Endothelial cell of umbilical vein (primary cell): ENCODE measurements around the gene PRPF19. TPM values are rescaled to one million over a fixed set of nuclear protein-coding genes. Genes with fewer than 3 reads are reported as not detected.
"Not testable (repeated sequence)": the region's sequence is repeated elsewhere in the genome, so short reads cannot be mapped to it uniquely, and the experiment has no call there.

Experiments used
- BruUV-seq: library from RNA; stranded (reverse); fragments of 400-500 nt; replicated peaks from 2 replicates; lab custom pipeline; 2021; lab: Mats Ljungman, UMichigan
- CTCF ChIA-PET: fragments of 300-600, 350-600 bp; sonication (Branson Sonifier 250); formaldehyde crosslinking; loops from one replicate; lab custom pipeline; 2021; ENCODE audit warnings: antibody characterized with exemption, inconsistent platforms; lab: Charles Lee
- POLR2A ChIA-PET: fragments of 300-600, 350-600 bp; sonication (Branson Sonifier 250); formaldehyde crosslinking; loops from one replicate; lab custom pipeline; 2021; ENCODE audit warnings: antibody characterized with exemption, inconsistent platforms; lab: Charles Lee
- DNase-seq: peaks from one replicate; pipeline ENCODE4 v3.0.0-alpha.2; 2011; ENCODE audit warnings: low read depth, low spot score
- FAIRE-seq: peaks from 2 replicates; lab custom pipeline; 2011; peaks lifted over from hg19 to GRCh38; lab: Jason Lieb, UNC
- H2AFZ ChIP-seq: 2 replicates; pipeline ENCODE4 v1.6.0; 2012; ENCODE audit warnings: low read depth, low read length, control low read depth, inconsistent platforms
- H3K27ac ChIP-seq: 2 replicates; pipeline ENCODE4 v1.5.1; 2011; ENCODE audit warnings: low read depth, mild to moderate bottlenecking, control low read depth, low read length, moderate library complexity; ENCODE audit not compliant: insufficient read depth
- H3K27me3 ChIP-seq, 2 experiments: 2 replicates each; pipeline versions ENCODE4 v1.6.0 to v1.6.1; 2011; ENCODE audit warnings: low read length in 2 of 2, mixed read lengths in 1 of 2; ENCODE audit not compliant: control insufficient read depth in 2 of 2, insufficient read depth in 2 of 2
- H3K36me3 ChIP-seq, 2 experiments: 2 replicates in 1 of 2; 3 replicates in 1 of 2; pipeline ENCODE4 v1.5.1; 2011; ENCODE audit warnings: low read length in 2 of 2, mild to moderate bottlenecking in 1 of 2, moderate library complexity in 1 of 2; ENCODE audit not compliant: control insufficient read depth in 2 of 2, insufficient read depth in 2 of 2; ENCODE audit errors: extremely low read depth in 1 of 2
- H3K4me1 ChIP-seq: 3 replicates; pipeline ENCODE4 v1.5.1; 2011; ENCODE audit warnings: mild to moderate bottlenecking, low read length; ENCODE audit not compliant: control insufficient read depth, insufficient read depth; ENCODE audit errors: extremely low read depth
- H3K4me2 ChIP-seq: 2 replicates; pipeline ENCODE4 v1.6.1; 2011; ENCODE audit warnings: low read length, control low read depth, mixed read lengths; ENCODE audit not compliant: insufficient read depth
- H3K4me3 ChIP-seq, 3 experiments: fragments of 200-600 bp in 1 of 3; sonication (generic), shearing (Covaris generic) in 1 of 3; replicated peaks in 1 of 3; 2 replicates each; pipeline ENCODE4 v1.5.1; 2011 to 2016; ENCODE audit warnings: control low read depth in 3 of 3, low read length in 3 of 3, mild to moderate bottlenecking in 2 of 3, inconsistent platforms in 1 of 3, low read depth in 1 of 3, moderate library complexity in 1 of 3; ENCODE audit not compliant: insufficient read depth in 1 of 3
- H3K79me2 ChIP-seq: 2 replicates; pipeline ENCODE4 v1.6.0; 2012; ENCODE audit warnings: low read length, inconsistent platforms; ENCODE audit not compliant: control insufficient read depth, insufficient read depth
- H3K9ac ChIP-seq: replicated peaks from 2 replicates; pipeline ENCODE3; 2011; ENCODE audit warnings: low read length, control low read depth; ENCODE audit not compliant: insufficient read depth; ENCODE audit errors: extremely low read depth
- H3K9me1 ChIP-seq: replicated peaks from 3 replicates; pipeline ENCODE4 v1.6.0; 2011; ENCODE audit warnings: mild to moderate bottlenecking, low read length; ENCODE audit not compliant: control insufficient read depth, insufficient read depth; ENCODE audit errors: extremely low read depth
- H3K9me3 ChIP-seq: replicated peaks from 2 replicates; pipeline ENCODE4 v1.5.1; 2012; ENCODE audit warnings: low read length, inconsistent platforms; ENCODE audit not compliant: control insufficient read depth, insufficient read depth
- H4K20me1 ChIP-seq: replicated peaks from 2 replicates; pipeline ENCODE3; 2011; ENCODE audit warnings: mild to moderate bottlenecking, low read length; ENCODE audit not compliant: control insufficient read depth, insufficient read depth; ENCODE audit errors: extremely low read depth
- CTCF ChIP-seq, 2 donors: IDR thresholded peaks; 1 replicate in 1 of 2; 2 replicates in 1 of 2; pipeline ENCODE4 v1.5.1; 2011; ENCODE audit warnings: low read length in 2 of 2, mild to moderate bottlenecking in 2 of 2, moderate library complexity in 2 of 2, control low read depth in 1 of 2, inconsistent platforms in 1 of 2, low read depth in 1 of 2; ENCODE audit not compliant: insufficient read depth in 1 of 2; ENCODE audit errors: extremely low read depth in 1 of 2
- EZH2 ChIP-seq: IDR thresholded peaks from 2 replicates; pipeline ENCODE4 v1.6.1; 2012; ENCODE audit warnings: borderline replicate concordance, low read depth, mild to moderate bottlenecking, moderate library complexity, low read length, inconsistent platforms; ENCODE audit not compliant: severe bottlenecking
- FOS ChIP-seq: IDR thresholded peaks from 2 replicates; pipeline ENCODE4 v1.6.1; 2011; ENCODE audit warnings: mild to moderate bottlenecking, low read length, moderate library complexity, borderline replicate concordance; ENCODE audit not compliant: insufficient read depth
- GATA2 ChIP-seq: IDR thresholded peaks from 2 replicates; pipeline ENCODE4 v1.7.0; 2011; ENCODE audit warnings: low read depth, mild to moderate bottlenecking, moderate library complexity, mixed read lengths, low read length; ENCODE audit not compliant: insufficient read length, insufficient read depth
- JUN ChIP-seq: IDR thresholded peaks from 2 replicates; pipeline ENCODE4 v1.6.1; 2011; ENCODE audit warnings: borderline replicate concordance, low read depth; ENCODE audit not compliant: insufficient read length, insufficient read depth
- MAX ChIP-seq: IDR thresholded peaks from 2 replicates; pipeline ENCODE4 v1.6.1; 2011; ENCODE audit not compliant: insufficient read depth, insufficient read length
- MYC ChIP-seq: IDR thresholded peaks from one replicate; pipeline ENCODE4 v1.6.1; 2011; ENCODE audit warnings: mild to moderate bottlenecking, low read depth, low read length
- POLR2A ChIP-seq: IDR thresholded peaks from 2 replicates; pipeline ENCODE4 v1.6.1; 2012; ENCODE audit warnings: low read depth, mild to moderate bottlenecking, control low read depth, low read length
- POLR2AphosphoS5 ChIP-seq: IDR thresholded peaks from 2 replicates; pipeline ENCODE4 v1.6.1; 2012; ENCODE audit warnings: low read depth, mild to moderate bottlenecking, control low read depth, low read length, moderate library complexity; ENCODE audit not compliant: insufficient read depth
- dilution Hi-C: fragments of 300-500 bp; cut with MboI; formaldehyde crosslinking; loops from one replicate; pipeline ENCODE4 v1.15.0; 2019; ENCODE audit warnings: low sequenced_read_pairs; ENCODE audit not compliant: extremely low pct_ligation_motif_present
- intact Hi-C: fragments of 100-400 bp; cut with micrococcal nuclease; formaldehyde crosslinking; loops from one replicate; pipeline ENCODE4 v1.10.0; 2022
- polyA plus RNA-seq, 4 experiments: library from polyadenylated mRNA; depleted of rRNA in 3 of 4; stranded (reverse) in 3 of 4; unstranded in 1 of 4; fragments of >200 nt; gene quantifications; 2 replicates each; pipeline versions ENCODE4 v1.2.1 to v1.2.3, GENCODE V29; 2011 to 2012; ENCODE audit warnings: missing spikeins in 1 of 4
- total RNA-seq: library from RNA; stranded (reverse); gene quantifications from 2 replicates; pipeline ENCODE4 v1.2.3, GENCODE V29; 2021

Gene PRPF19
- total and polyA plus RNA-seq, 2 donors (not counting 3 experiments of a cell fraction or from before 2014, with no cell fraction given), result 97.1 to 126 TPM

- no peaks in the 10 kb centered on the region for H3K9me1 ChIP-seq
- H3K27ac ChIP-seq, result no peak overlapping the region
- no peak overlapping the region for H3K4me3 ChIP-seq
- dilution Hi-C loops, result no loop called here
- no peak overlapping the region for H2AFZ ChIP-seq
- POLR2A ChIA-PET, result no interaction called here
- CTCF ChIA-PET, result interaction anchor here (1.5 kb wide), 2 partner anchors 11 to 79 kb away, joined by 4 to 6 read pairs; no protein-coding TSS in a partner anchor
- TF ChIP-seq FOS, result no peak
- no peak for TF ChIP-seq GATA2
- TF ChIP-seq MYC, result no peak
- TF ChIP-seq EZH2, result no peak
- TF ChIP-seq MAX, result no peak
- no peak for TF ChIP-seq POLR2AphosphoS5
- no peak for TF ChIP-seq POLR2A
- TF ChIP-seq CTCF (IDR thresholded peaks at IDR 0.05; ENCODE audit: extremely low read depth in 1 of 2, insufficient read depth in 1 of 2, low read depth in 1 of 2, low read length in 2 of 2), result no peak
- no peak for TF ChIP-seq JUN
- no peaks in the 10 kb centered on the region for H3K9me3 ChIP-seq
- no TSS peak for BruUV-seq
- DNase-seq (no peak), FAIRE-seq (no peak)
- H3K9ac ChIP-seq, result no peak overlapping the region
- H3K4me1 ChIP-seq, result peaks cover 26% of the 10 kb centered on the region
- H3K36me3 ChIP-seq, result no peaks in the 10 kb centered on the region
- peaks cover 0 to 6% of the 10 kb centered on the region in 2 experiments for H3K27me3 ChIP-seq
- H3K4me2 ChIP-seq, result no peak overlapping the region
- H3K79me2 ChIP-seq, result peaks cover 19% of the 10 kb centered on the region
- H4K20me1 ChIP-seq, result no peaks in the 10 kb centered on the region
- intact Hi-C loops, result loop anchor here (10.0 kb wide), 1 partner anchor 225 kb away; no protein-coding TSS in a partner anchor
These were observed 3.9 kb upstream of the PRPF19 start for GRCh38 chr11:60910281-60910687.

- H2AFZ ChIP-seq, H4K20me1 ChIP-seq, dilution Hi-C loops, H3K9me3 ChIP-seq, DNase-seq, H3K27ac ChIP-seq, H3K4me3 ChIP-seq, H3K27me3 ChIP-seq, H3K9me1 ChIP-seq, H3K4me2 ChIP-seq, POLR2A ChIA-PET, FAIRE-seq, BruUV-seq, H3K36me3 ChIP-seq, H3K9ac ChIP-seq: not testable (repeated sequence)
- peaks cover 21% of the 10 kb centered on the region for H3K79me2 ChIP-seq
- peaks cover 28% of the 10 kb centered on the region for H3K4me1 ChIP-seq
- CTCF ChIA-PET, result interaction anchor here (1.5 kb wide), 1 partner anchor 79 kb away, joined by 4 read pairs; no protein-coding TSS in a partner anchor
- intact Hi-C loops, result loop anchor here (10.0 kb wide), 1 partner anchor 225 kb away; no protein-coding TSS in a partner anchor
These were observed 3.4 kb upstream of the PRPF19 start for GRCh38 chr11:60909680-60910280.
